GM12872 (cell line): ENCODE measurements around the gene LIMS2.

Source experiments
- TF ChIP-seq, protein P1 (sequence below): IDR thresholded peaks from 3 replicates; pipeline ENCODE4 v1.5.1; 2011; ENCODE audit warnings: low read depth, mild to moderate bottlenecking, low read length, moderate library complexity; ENCODE audit not compliant: insufficient read depth

The LIMS2 gene

GRCh38 chr2:127715778-127716449 is 40.6 kb upstream of the LIMS2 start:
- TF ChIP-seq, protein P1, sequence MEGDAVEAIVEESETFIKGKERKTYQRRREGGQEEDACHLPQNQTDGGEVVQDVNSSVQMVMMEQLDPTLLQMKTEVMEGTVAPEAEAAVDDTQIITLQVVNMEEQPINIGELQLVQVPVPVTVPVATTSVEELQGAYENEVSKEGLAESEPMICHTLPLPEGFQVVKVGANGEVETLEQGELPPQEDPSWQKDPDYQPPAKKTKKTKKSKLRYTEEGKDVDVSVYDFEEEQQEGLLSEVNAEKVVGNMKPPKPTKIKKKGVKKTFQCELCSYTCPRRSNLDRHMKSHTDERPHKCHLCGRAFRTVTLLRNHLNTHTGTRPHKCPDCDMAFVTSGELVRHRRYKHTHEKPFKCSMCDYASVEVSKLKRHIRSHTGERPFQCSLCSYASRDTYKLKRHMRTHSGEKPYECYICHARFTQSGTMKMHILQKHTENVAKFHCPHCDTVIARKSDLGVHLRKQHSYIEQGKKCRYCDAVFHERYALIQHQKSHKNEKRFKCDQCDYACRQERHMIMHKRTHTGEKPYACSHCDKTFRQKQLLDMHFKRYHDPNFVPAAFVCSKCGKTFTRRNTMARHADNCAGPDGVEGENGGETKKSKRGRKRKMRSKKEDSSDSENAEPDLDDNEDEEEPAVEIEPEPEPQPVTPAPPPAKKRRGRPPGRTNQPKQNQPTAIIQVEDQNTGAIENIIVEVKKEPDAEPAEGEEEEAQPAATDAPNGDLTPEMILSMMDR = no peak

DNA sequence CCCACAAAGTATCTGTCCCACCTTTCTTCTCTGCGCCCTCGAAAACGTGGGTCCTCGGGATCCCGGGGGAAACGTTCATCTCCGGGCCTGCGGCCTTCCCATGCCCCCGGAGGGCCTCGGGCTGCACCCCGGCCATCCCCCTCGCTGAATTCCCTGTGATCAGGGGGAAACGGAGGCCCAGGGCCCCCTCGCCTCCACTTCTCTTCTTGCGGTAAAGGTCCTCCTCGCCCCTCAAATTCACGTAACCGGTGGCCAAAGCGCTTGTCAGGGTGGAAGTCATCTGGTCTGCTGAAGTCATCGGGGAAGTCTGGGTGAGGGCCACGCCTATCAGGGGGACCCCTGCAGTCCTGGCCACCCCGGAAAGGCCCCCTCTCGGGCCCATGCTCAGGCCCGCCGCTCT is 38.2 kb upstream of the LIMS2 start:
- TF ChIP-seq, protein P1 = no peak

GRCh38 chr2:127712999-127713398 is 37.7 kb upstream of the LIMS2 start:
- TF ChIP-seq, protein P1 = no peak

- TF ChIP-seq, protein P1 = no peak
Observed at GRCh38 chr2:127709336-127709735, 34.0 kb upstream of the LIMS2 start.

GRCh38 chr2:127707890-127708648 is 32.7 kb upstream of the LIMS2 start:
- TF ChIP-seq, protein P1 = no peak

DNA sequence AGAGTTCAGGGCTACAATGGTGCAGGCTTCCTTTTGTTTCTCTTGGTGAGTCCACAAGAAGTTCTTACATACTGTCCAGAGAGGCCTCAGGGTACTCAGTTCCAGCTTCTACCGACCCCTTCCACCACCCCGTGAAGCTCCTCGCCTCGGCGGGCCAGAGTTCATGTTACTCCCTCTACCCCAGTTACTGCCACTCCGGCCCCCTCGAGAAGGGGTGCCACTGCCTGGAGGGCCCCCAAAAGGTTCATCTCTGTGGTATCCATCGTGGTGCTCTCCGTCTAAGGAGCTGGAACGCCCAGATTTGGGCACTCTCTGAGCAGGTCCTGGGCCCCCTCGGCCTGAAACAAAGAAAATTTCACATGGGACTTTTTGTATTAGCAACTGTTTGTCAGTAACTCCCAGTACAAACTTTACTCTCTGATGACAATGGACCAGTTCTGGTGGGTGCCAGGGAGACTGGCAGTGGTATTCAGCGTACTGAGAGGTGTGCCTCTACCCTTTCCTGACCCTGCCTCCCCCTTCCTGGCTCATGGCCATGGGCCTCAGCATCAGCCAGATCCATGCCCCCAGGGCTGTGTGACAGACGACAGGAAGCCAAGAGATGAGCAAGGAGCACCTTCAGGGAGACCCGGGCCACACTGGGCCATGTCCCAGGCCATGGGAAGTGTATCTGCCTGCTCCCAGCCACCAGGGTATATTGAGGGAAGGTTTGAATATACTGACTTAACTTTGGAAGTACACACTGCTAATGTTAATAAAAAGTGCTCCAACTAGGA is 31.1 kb upstream of the LIMS2 start:
- TF ChIP-seq, protein P1 = no peak

DNA sequence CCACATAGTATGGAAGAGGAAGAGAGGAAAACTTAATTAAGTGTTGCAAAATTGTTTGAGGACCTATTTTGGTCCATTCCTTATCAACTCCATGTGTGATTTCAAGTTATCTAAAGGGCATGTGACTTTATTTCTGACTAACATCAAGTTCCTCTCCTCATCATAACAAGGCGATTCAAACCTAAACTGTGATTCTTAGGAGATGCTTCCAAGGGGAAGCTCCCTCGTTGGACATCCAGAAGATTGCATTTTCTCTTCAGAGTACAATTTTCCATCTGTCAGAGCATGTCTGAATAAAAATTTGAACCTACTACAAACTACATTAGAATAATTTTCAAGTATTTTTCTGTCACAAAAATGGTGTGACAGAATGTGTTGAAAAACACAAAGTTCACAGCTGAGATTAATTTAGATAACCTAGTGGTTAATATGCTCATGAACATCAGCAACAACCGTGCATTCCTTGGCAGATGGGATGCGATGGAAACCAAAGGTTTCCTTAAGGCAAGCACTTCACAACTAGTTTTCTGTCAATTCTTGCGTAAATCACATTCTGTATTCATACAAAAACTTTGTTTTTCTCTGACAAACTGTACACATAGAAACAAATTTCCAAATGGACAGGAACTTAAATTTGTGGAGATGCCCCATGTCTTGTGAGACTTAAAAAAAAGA is 30.2 kb upstream of the LIMS2 start:
- TF ChIP-seq, protein P1 = no peak
